HK-2 (cell line): ENCODE measurements around the gene CLEC19A.

Source experiments
- DNase-seq: peaks from one replicate; pipeline ENCODE4 v3.0.0-alpha.2; 2018; ENCODE audit not compliant: unreplicated experiment

Gene CLEC19A

DNA sequence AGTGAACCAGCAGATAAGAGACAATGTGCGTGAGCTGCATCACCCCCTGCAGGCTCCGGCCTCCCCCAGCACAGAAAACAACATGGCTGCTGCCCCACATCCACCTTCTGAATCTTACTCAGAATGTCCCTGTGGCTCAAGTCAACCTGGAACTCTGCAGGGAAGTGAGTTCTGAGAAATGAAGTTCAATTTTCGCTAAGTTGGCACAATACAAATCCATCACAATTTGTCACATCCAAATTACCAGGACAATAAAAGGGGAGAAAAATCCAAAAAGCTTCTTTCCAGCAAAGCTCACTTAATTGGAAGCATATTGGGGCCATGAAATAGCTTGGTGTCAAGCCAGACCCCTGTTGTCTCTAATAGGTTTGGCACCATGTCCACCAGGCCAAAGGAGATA lies 38.1 kb downstream of the CLEC19A start:
- DNase-seq: no peak

DNA sequence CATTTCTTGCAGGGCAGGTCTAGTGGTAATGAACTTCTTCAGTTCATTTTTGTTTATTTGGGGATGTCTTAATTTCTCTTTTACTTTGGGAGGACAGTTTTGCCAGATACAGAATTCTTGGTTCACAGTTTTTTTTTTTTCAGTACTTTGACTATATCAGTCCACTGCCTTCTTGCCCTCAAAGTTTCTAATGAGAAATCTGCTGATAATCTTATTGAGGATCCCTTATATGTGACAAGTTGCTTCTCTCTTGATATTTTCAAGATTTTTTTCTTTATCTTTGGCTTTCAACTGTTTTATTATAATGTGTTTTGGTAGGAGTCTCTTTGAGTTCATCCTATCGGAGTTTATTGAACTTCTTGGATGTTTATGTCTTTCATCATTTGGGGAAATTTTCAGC lies 42.8 kb downstream of the CLEC19A start:
- no peak for DNase-seq

DNA sequence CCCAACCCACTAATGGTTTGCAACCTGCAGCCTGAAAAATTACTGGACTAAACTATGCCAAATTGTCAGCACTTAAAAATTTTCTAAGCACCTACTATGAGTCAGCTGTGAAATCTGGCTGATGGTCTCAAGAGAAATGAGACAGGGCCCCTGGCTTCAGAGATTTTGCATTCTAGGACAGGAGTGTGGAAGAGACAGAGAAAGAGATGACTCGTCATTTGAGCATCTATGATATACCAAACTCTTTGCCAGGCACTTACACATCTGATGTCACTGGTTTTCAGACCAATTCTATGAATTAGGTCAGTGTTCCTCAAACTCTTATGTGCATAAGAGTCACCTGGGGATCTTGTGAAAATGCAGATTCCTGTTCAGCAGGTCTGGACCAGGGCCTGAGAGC lies 44.4 kb downstream of the CLEC19A start:
- DNase-seq: no peak

DNA sequence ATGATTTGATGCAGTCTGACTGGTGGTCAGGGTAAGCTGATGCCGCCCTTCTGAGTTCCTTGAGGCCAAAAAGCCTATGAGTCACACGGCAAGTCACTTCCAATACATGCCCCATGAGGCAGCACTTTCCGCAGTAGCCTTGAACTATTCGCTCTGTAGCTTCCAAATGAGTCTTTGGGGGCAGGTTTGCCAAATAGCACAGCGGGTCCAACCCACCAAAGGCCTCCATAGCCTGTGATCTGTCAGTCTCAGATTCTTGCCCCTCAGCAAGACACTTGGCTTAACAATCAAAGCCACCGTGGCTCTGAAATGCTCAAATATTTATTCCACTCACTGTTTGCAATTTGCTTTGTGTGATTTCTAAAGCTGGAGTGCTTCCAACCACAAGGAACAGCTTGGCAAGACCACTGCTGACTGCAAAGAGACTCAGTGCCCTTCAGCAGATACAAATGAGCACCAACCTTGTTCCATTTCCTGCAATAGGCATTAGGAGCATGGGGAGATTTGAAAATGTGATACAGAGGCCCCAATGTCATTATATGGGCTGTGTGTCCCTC lies 45.4 kb downstream of the CLEC19A start:
- no peak for DNase-seq

DNA sequence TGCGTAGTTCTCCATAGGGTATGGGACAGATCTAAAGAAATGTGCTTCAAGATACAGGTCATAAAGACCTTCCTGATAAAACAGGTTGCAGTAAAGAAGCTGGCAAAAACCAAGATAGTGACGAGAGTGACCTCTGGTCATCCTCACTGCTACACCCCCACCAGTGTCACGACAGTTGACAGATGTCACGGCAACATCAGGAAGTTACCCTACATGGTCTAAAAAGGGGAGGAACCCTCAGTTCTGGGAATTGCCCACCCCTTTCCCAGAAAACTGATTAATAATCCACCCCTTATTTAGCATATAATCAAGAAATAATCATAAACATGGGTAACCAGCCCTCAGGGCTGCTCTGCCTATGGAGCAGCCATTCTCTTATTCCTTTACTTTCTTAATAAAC lies 46.3 kb downstream of the CLEC19A start:
- no peak for DNase-seq

DNA sequence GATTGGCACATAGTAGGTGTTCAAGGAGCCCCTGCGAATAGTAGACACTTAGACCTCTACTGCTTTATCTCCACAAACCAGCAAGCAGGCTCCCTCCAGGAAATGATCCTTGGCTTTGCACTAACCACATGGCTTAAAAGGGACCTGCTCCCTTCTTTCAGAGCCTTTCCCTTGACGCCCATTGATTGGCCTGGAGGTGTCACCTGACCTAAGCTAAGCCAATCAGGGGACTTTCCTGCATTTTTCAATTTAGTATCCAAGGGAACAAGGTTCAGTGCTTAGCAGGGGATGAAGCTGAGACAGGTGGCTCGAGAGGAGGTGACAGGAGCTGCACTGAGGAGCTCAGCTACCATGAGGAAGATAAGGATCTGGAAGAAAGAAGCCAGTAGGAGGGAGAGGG lies 52.8 kb downstream of the CLEC19A start:
- DNase-seq: no peak

DNA sequence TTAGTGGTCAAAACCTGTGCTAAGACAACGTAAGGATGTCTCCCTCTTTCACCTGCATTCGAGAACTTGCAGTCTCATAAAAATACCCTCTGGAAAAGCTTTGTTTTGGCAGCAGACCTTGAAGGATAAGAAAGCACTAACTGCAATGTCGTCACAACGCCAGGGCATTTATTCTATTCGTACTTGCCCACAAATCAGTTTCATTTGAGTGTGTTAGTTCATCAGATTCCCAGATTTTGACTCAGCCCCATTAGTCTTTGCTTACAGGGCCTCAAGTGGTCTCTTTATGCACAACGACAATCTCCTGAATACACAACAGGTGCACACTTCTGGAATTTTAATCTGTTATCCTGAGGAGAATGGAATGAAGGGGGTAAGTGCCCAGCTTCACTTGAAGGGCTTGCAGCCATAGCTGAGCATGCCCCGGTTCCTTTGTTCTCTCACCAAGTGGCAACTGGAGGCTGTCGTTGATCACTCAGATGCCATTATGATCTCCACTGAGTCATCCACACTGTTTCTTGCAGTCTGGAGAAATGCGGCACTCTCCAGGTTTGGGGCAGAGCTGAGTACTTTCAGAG lies 58.8 kb downstream of the CLEC19A start:
- DNase-seq: no peak

DNA sequence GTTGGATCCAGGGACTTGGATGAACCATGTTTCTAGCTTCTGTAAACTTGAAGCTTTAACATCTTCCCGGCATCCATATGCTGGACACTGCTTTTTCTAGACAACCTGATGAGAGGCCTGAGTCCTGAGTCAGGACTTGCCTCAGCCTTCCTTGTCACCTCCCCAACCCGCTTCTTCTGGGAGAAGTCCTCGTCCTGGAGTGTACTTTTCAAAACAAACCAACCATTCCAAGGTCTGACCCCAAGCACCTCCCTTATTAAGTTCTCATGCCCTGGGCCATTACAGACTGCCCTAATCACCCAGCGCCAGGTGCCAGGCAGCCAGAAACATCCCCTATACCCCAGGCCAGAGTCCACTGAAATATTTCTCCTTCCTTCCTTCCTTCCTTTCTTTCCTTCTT lies 59.4 kb downstream of the CLEC19A start:
- no peak for DNase-seq

DNA sequence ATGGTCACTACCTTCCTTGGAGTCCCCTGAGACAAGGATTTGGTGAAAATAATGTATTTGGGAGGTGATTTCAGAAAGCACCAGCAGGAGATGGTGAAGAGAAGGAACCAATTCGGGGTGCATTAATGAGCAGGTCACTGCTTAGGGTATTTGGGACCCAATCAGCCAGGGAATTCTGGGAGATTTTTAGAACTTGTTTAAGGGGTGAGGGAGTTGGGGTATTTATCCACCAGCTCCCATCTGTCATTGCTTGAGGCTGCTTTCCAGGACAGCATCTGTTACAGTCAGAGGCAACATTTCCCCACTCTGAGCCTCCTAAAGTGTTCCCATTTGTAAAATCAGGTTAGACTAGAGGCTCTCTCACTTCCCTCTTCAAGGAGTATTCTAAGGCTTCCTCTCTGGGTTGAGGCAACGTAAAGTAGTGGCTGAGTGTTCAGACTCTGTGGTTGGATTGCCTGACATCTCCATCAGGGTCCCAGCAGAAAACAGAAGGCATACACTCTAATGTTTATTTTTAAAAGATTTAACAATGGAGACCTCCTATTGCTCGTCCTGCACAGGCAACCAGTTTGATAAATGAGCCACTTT lies 60.9 kb downstream of the CLEC19A start:
- DNase-seq: no peak

DNA sequence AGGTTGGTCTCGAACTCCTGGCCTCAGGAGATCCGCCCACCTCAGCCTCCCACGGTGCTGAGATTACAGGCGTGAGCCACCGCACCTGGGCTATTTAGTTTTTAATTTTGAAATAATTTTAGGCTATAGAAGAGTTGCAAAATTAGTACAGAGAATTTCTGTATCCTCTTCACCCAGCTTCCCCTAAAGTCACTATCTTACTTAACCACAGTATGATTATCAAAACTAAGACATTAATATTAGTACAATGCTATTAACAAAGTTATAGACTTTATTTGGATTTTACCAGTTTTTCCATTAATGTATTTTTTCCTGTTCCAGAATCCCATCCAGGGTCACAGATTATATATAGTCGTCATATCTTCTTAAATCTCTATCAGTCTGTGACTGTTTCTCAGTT lies 62.6 kb downstream of the CLEC19A start:
- no peak for DNase-seq

DNA sequence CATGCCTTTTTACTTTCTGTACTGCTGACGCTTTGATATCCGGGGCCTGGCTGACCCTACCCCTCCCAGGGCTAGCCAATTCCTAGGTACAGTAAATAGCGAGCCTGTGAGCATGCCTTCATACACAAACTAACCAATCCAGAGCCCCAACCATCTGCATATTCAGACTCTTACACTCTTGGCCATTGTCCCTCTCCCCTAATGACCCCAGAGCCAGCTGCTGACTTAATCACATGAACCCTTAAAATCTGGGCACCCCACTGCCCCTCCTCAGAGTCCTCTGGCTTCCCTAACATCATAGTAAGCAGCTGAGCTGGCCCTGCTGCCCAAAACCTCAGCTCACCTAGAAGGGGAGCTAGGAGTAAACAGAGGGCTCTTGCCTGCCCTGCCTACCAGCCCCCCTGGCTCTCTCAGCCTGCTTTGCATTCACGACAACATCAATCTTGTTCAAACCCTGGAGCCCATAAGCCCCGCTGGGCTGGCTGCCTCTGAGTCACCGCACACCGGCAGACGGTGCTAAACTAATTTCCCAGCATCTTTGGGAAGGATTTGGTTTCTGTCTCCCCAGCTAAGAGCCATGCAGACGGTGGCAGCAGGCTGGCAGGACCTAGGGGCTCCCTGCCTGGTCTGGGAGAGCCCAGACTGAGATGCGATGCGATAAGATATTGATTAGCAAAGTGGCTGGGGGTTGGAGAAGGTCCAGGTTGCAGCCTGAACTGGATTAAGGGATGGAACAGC lies 63.2 kb downstream of the CLEC19A start:
- DNase-seq: no peak

DNA sequence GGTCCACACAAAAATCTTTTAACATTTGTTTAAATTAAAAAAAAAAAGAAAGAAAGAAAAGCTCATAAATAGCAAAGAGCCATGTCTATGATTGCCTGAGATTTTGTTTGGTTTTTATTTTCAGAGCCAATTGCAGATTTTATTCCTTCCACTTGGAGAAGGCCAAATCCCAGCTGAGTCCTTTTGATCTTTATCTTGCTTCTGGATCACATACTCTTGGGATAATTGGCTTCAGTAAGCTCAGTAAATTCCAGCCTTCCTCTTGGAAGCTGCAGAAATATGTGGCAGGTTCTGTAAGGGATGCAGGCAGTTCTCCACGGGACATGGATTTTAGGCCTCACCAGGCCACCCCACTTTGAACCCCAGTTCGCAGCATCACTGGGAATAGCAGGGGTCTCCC lies 68.8 kb downstream of the CLEC19A start:
- DNase-seq: no peak

DNA sequence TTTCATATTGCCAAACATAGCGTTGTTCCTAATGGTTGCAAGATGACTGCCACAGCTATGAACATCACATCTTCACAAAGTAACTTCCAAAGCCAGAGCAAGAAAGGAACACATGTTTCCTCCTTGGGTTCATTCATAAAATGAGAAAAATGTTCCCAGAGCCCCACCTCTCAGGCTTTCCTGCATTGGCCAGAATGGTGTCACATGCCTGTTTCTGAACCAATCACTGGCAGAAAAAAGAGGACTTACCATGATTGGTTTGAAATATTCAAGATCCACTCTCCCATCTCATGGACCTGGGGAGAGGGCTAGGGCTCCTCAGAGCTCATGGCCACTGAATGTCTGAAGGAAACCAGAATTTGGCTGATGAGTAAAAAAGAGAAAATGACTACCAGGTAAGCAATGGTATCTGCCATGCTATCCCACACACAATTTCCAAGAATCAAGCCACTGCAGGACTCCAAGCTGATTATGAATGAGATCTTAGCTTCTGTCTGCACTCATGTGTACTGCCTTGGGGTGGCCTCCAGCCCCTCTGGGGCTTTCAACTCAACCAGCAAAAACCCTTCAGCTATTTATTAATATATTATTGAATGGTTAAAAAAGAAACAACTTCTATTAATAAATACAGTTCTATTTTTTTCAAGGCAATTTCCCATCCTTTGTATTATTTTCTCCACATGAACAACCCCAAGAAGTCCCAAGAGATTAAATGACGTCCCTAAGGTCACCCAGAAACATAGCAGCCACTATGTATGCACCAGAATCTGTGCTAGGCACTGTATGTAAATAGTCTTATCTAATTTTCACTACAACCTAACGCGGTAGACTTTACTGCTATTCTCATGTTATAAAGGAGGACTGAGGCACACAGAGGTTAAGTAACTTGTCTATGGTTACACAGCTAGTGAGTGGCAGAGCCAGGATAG lies 70.8 kb downstream of the CLEC19A start:
- no peak for DNase-seq

DNA sequence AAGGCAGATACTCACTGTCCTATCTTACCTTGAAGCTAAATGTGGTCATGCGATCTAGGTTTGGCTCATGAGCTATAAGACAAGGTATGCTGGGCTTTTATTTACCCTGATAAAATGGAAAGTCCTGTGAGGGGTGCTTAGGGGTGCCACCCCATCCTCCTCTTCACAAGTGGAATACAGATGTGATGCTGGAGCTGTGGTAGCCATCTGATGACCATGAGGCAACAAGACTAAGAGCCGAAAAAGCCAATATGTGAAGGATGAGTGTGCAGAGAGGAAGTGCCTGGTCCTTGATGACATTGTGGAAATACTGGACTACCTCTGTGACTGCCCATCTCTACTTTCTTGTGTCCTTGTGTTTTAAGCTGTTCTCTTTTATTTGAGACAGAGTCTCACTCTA lies 74.0 kb downstream of the CLEC19A start:
- DNase-seq: no peak
